Nephron (organoid): ENCODE results near the gene MYEF2.
A peak's percentile ranks its signal among the peaks of the same experiment; 100 is the strongest.

Experiments used
- H3K27ac Mint-ChIP-seq, 3 experiments: 2 replicates each; pipeline ENCODE4 v1.8.0; 2020; ENCODE audit warnings: mixed read lengths in 3 of 3, mild to moderate bottlenecking in 2 of 3, moderate library complexity in 1 of 3
- H3K27me3 Mint-ChIP-seq: 2 replicates; pipeline ENCODE4 v1.8.0; 2021; ENCODE audit warnings: low read depth, mild to moderate bottlenecking, moderate library complexity, mixed read lengths
- H3K36me3 Mint-ChIP-seq: 2 replicates; pipeline ENCODE4 v1.8.0; 2020; ENCODE audit warnings: low read depth, mixed read lengths
- H3K4me1 Mint-ChIP-seq: 2 replicates; pipeline ENCODE4 v1.8.0; 2020; ENCODE audit warnings: mixed read lengths
- H3K4me3 Mint-ChIP-seq, 3 experiments: 2 replicates each; pipeline ENCODE4 v1.8.0; 2020; ENCODE audit warnings: mild to moderate bottlenecking in 3 of 3, mixed read lengths in 3 of 3, moderate library complexity in 2 of 3
- H3K9me3 Mint-ChIP-seq: 2 replicates; pipeline ENCODE4 v1.8.0; 2020; ENCODE audit warnings: mixed read lengths
- TF ChIP-seq, protein P1 (sequence below), 3 experiments: fragments of 200-600 bp; sonication (generic); IDR thresholded peaks; one replicate each; pipeline ENCODE4 v1.5.0; 2021; ENCODE audit warnings: antibody characterized with exemption in 3 of 3; ENCODE audit not compliant: unreplicated experiment in 3 of 3

MYEF2 gene

DNA sequence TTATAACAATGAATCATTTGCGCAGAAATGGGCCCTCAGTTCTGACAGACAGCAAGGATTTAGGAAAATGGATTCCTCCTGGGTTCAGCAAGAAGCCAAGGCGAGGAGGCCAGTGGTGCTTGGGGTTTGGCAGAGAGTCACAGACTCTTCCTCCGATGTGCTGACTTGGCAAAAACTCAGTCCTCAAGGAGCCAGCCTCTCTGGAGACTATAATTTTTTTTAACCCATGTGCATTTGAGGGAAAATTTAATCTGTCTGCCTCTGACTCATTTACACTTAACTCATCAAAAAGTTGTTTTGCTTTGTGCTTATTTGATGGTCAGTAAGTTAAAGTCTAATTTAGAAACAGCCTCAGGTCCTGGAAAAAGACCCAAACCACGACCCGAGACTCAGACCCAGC is 91.5 kb downstream of the MYEF2 start:
- no peaks in the 10 kb centered on the region for H3K36me3 Mint-ChIP-seq
- H3K9me3 Mint-ChIP-seq, result no peaks in the 10 kb centered on the region
- H3K27ac Mint-ChIP-seq, result peak overlapping the region; percentile 81 to 90 (median 87)
- no peaks in the 10 kb centered on the region for H3K27me3 Mint-ChIP-seq
- peak overlapping the region in 1 of 3 experiments; percentile 54 for H3K4me3 Mint-ChIP-seq
- TF ChIP-seq, protein P1, sequence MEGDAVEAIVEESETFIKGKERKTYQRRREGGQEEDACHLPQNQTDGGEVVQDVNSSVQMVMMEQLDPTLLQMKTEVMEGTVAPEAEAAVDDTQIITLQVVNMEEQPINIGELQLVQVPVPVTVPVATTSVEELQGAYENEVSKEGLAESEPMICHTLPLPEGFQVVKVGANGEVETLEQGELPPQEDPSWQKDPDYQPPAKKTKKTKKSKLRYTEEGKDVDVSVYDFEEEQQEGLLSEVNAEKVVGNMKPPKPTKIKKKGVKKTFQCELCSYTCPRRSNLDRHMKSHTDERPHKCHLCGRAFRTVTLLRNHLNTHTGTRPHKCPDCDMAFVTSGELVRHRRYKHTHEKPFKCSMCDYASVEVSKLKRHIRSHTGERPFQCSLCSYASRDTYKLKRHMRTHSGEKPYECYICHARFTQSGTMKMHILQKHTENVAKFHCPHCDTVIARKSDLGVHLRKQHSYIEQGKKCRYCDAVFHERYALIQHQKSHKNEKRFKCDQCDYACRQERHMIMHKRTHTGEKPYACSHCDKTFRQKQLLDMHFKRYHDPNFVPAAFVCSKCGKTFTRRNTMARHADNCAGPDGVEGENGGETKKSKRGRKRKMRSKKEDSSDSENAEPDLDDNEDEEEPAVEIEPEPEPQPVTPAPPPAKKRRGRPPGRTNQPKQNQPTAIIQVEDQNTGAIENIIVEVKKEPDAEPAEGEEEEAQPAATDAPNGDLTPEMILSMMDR (IDR thresholded peaks at IDR 0.05; ENCODE audit: unreplicated experiment in 3 of 3), result no peak
- peaks cover 68% of the 10 kb centered on the region for H3K4me1 Mint-ChIP-seq

DNA sequence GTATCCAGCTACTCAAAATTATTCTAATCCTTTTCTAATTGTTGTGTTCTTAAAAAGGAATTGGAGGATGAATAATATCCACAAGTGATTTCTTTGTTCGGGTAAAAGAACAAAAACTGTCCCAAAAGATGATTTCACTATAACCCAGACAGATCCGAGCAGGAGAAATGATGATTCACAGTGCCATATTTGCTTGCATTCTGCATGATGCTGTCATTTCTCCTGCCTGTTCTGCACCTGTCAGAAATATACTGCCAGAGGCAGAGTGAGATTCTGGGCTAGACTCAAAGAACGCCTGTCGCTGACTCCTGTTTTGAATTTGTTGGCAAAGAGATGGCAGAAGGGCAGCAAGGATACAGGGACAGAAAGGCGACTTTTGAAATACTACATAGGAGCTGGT is 92.0 kb downstream of the MYEF2 start:
- H3K27me3 Mint-ChIP-seq, result no peaks in the 10 kb centered on the region
- H3K9me3 Mint-ChIP-seq, result no peaks in the 10 kb centered on the region
- H3K4me3 Mint-ChIP-seq, result peak overlapping the region in 1 of 3 experiments; percentile 54
- H3K4me1 Mint-ChIP-seq, result peaks cover 64% of the 10 kb centered on the region
- no peaks in the 10 kb centered on the region for H3K36me3 Mint-ChIP-seq
- H3K27ac Mint-ChIP-seq, result peak overlapping the region; percentile 81 to 90 (median 87)
- TF ChIP-seq, protein P1 (IDR thresholded peaks at IDR 0.05; ENCODE audit: unreplicated experiment in 3 of 3), result no peak

DNA sequence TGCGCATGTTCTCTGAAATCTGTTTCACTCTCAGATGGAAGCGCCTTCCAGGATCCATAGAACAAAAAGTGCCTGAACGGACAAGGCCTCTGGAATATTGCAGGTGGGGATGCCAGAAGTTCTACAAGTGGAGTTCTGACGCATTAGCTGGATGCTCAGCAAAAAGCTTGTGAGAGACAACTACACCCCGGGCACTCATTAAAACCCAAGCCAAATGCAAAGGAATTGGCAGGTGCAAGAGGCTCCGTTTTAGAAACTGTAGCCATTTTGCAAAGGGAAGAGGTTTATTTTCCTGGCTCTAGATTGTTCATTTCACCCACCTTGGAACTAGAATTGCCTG is 92.5 kb downstream of the MYEF2 start:
- Mint-ChIP-seq H3K36me3 (no peaks in the 10 kb centered on the region), H3K4me3 (no peak overlapping the region), H3K27me3 (no peaks in the 10 kb centered on the region), H3K4me1 (peaks cover 59% of the 10 kb centered on the region), H3K27ac (peak overlapping the region; percentile 81 to 90 (median 87)), H3K9me3 (no peaks in the 10 kb centered on the region)
- TF ChIP-seq, protein P1 (IDR thresholded peaks at IDR 0.05; ENCODE audit: unreplicated experiment in 3 of 3), result no peak

DNA sequence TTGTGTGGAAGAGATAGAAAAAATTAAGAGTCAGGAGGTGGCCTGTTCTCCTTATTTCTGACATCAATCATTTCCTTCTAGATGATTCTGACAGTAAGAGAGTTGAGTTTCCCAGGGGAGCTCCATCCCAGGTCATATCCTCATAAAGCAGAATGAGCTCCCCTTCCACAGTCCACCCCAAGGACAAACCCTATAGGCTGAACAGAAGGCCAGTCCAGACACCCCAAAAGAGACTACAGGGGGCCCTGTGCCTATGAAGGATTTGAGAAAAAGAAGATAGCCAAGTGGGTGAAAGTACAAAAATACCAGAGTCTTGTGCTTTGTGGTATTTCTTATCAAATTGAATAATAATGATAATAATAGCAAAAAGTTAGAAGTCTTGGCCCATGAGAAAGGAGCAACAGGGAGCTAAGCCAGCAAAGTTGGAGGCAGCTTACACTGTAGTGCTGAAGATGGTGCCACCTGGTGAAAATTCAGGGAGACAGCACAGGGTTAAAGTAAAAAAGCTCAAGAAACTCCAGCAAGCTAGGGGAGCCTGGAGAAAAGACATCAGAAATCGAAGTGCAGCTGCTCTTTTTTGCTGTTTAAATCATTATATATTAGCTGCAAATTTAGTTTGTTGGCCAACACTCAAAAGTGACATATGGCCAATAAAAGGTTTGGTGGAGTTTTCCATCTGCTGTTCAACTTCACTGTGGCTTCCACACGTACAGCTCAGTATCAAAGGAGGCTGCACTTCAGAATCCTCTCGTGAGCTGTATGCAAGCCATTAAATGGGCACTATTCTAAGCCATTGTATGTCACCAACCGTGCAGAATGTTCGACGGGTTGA is 93.1 kb downstream of the MYEF2 start:
- Mint-ChIP-seq H3K27ac (peak overlapping the region; percentile 14 to 87 (median 81)), H3K9me3 (no peaks in the 10 kb centered on the region), H3K36me3 (no peaks in the 10 kb centered on the region), H3K4me1 (peaks cover 57% of the 10 kb centered on the region), H3K27me3 (no peaks in the 10 kb centered on the region), H3K4me3 (peak overlapping the region in 1 of 3 experiments; percentile 56)
- TF ChIP-seq, protein P1 (IDR thresholded peaks at IDR 0.05; ENCODE audit: unreplicated experiment in 3 of 3), result peak; percentile 48 to 68 (median 58)
